Daoy (cell line): Measurements from ENCODE around the gene SMAD5. TPM values are rescaled to one million over a fixed set of nuclear protein-coding genes. Genes with fewer than 3 reads are reported as not detected.

ENCODE experiments used
- DNase-seq: peaks from one replicate; pipeline ENCODE4 v3.0.0-alpha.2; 2015; ENCODE audit warnings: low read depth
- total RNA-seq: library from RNA; depleted of rRNA; stranded (reverse); fragments of >200 nt; shearing (Covaris generic); gene quantifications from 2 replicates; pipeline ENCODE4 v1.2.3, GENCODE V29; 2014; rRNA removed

The SMAD5 gene
- total RNA-seq, 1 experiment from 2014 or later: 57.1 TPM

DNA sequence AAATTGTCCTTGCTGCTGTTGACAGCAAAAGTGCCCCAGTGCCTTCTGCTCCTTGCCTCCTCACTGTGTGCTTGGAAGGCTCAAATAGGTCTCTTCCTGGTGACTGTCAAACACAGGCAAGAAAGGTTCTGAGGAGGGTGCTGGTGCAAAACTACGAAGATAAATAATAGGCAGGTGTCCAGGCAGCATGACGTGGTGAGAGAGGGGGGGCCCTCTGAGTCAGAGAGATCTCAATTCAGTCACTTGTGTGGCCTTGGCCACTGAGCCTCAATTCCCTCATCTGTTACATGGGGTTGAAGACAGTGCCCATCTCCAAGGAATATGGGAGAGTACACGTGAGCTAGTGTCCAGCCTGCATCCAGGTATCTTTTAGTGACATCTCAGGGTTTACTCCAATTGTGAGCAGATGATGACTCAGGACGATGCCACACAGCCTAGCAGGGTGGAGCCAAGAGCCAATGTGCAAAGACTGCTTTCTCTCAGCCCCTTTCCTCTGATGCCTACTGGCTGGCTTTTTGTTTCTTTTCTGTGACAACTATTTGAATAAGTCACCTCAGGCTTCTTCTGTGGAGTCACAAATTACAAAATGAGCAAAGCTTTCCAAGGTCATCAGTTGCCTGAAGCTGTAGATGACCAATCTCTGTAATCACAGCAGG, 90.1 kb downstream of the SMAD5 start:
- peak; percentile 21 for DNase-seq

DNA sequence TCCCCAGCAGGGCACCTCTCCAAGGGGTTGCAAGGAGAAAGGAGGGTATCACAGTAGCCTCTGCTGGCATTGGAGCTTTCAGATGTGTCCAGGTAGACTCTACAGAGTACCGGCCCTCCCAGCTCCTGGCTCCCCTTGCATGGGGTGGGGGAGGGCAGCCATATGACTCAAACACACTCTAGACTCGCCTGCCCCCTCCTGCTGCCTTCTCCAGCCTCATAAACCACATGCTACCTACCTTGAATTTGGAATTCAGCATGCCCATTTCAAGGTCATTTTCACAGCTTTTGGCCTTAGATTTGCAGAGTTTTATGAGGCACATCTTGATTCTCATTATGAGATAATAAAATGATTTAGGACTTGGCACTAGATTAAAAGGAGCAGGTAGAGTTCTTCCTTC, 93.2 kb downstream of the SMAD5 start:
- DNase-seq: no peak

- DNase-seq: no peak
Measured at GRCh38 chr5:136226401-136226800, 93.8 kb downstream of the SMAD5 start.

- no peak for DNase-seq
Measured at GRCh38 chr5:136228136-136228757, 95.6 kb downstream of the SMAD5 start.

GRCh38 chr5:136230176-136230575, 97.5 kb downstream of the SMAD5 start:
- DNase-seq: no peak

DNA sequence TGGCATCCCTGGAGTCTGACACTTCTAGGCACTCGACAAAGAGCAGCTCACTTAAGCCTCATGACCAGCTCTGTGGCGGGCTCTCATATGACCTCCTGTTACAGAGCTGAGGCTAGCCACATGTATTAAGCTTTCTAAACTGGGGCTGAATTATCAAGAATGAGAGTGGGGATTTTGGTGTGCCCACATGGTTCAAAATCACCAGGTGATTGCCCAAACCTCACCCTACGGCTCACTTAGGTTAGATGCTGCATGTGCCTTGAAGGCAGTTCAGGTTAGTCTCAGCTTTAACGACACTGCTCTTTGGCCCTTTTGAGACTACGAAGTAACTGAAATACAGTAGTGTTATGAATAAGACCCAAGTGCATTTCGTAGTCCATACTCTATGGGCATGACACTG, 99.7 kb downstream of the SMAD5 start:
- no peak for DNase-seq

Other genes with a start within 250 kb of the SMAD5 start
- not detected in 2 replicates for gene IL9, start 237.0 kb upstream of the SMAD5 start, total RNA-seq
- not detected in 2 replicates for gene LECT2, start 177.9 kb upstream of the SMAD5 start, total RNA-seq
- gene TGFBI, start 103.9 kb upstream of the SMAD5 start, total RNA-seq: 1,514 and 1,682 TPM in 2 replicates
- gene SMIM32, start 60.3 kb downstream of the SMAD5 start, total RNA-seq: not detected in 2 replicates
- gene TRPC7, start 232.7 kb downstream of the SMAD5 start, total RNA-seq: not detected in 2 replicates